Ishikawa (cell line): ENCODE results near the gene MAGEB17.

ENCODE experiments used
- CEBPB ChIP-seq: IDR thresholded peaks from 2 replicates; pipeline ENCODE4 v1.6.1; 2012
- CREB1 ChIP-seq: IDR thresholded peaks from 2 replicates; pipeline ENCODE4 v1.6.1; 2012; ENCODE audit warnings: low read depth
- EGR1 ChIP-seq: IDR thresholded peaks from 2 replicates; pipeline ENCODE4 v1.6.1; 2012
- EP300 ChIP-seq: IDR thresholded peaks from 2 replicates; pipeline ENCODE4 v1.6.1; 2012; ENCODE audit warnings: borderline replicate concordance
- FOXM1 ChIP-seq: IDR thresholded peaks from 2 replicates; pipeline ENCODE4 v1.6.1; 2012; ENCODE audit warnings: low read depth, borderline replicate concordance
- MAX ChIP-seq: IDR thresholded peaks from 2 replicates; pipeline ENCODE4 v1.6.1; 2012
- NFIC ChIP-seq: IDR thresholded peaks from 2 replicates; pipeline ENCODE4 v1.6.1; 2012
- RAD21 ChIP-seq: IDR thresholded peaks from 2 replicates; pipeline ENCODE4 v1.6.1; 2012; ENCODE audit warnings: low read depth
- REST ChIP-seq: IDR thresholded peaks from 2 replicates; pipeline ENCODE4 v1.6.1; 2012; ENCODE audit warnings: low read depth, mild to moderate bottlenecking
- TAF1 ChIP-seq: IDR thresholded peaks from 2 replicates; pipeline ENCODE4 v1.6.1; 2012; ENCODE audit warnings: low read depth, mild to moderate bottlenecking
- TCF12 ChIP-seq: IDR thresholded peaks from 2 replicates; pipeline ENCODE4 v1.6.1; 2012; ENCODE audit warnings: low read depth
- TEAD4 ChIP-seq: IDR thresholded peaks from 2 replicates; pipeline ENCODE4 v1.6.1; 2012
- USF1 ChIP-seq: IDR thresholded peaks from 2 replicates; pipeline ENCODE4 v1.6.1; 2012
- YY1 ChIP-seq: IDR thresholded peaks from 2 replicates; pipeline ENCODE4 v1.6.1; 2012; ENCODE audit warnings: low read depth
- ZBTB7A ChIP-seq: IDR thresholded peaks from 2 replicates; pipeline ENCODE4 v1.6.1; 2012; ENCODE audit warnings: low read depth

The MAGEB17 gene

GRCh38 chrX:16142246-16142558 lies 25.1 kb upstream of the MAGEB17 start:
- TF ChIP-seq REST (no peak), EP300 (no peak), ZBTB7A (no peak), FOXM1 (no peak), USF1 (no peak), EGR1 (no peak), CREB1 (no peak), TAF1 (no peak), MAX (no peak), CEBPB (no peak), NFIC (no peak), YY1 (no peak), RAD21 (no peak), TCF12 (no peak)

- TF ChIP-seq CEBPB (no peak), TAF1 (no peak), REST (no peak), MAX (no peak), TCF12 (no peak), USF1 (no peak), YY1 (no peak), ZBTB7A (no peak), EP300 (no peak), RAD21 (no peak), EGR1 (no peak), TEAD4 (no peak), CREB1 (no peak), FOXM1 (no peak), NFIC (no peak)
Measured at GRCh38 chrX:16143968-16144367, 23.3 kb upstream of the MAGEB17 start.

GRCh38 chrX:16144420-16144819 lies 22.9 kb upstream of the MAGEB17 start:
- no peak for TF ChIP-seq CEBPB
- no peak for TF ChIP-seq NFIC

GRCh38 chrX:16145656-16146055 lies 21.6 kb upstream of the MAGEB17 start:
- TF ChIP-seq FOXM1 (no peak), MAX (no peak), TEAD4 (no peak), RAD21 (no peak), TAF1 (no peak), USF1 (no peak), EP300 (no peak), NFIC (no peak)

GRCh38 chrX:16148896-16149295 lies 18.4 kb upstream of the MAGEB17 start:
- no peak for TF ChIP-seq CEBPB
- TF ChIP-seq USF1, result no peak
- no peak for TF ChIP-seq EGR1
- TF ChIP-seq CREB1, result no peak
- no peak for TF ChIP-seq TCF12
- TF ChIP-seq TEAD4, result no peak
- TF ChIP-seq TAF1, result no peak
- TF ChIP-seq RAD21, result no peak
- no peak for TF ChIP-seq FOXM1
- TF ChIP-seq NFIC, result no peak
- no peak for TF ChIP-seq EP300
